ENCODE results near the gene DMXL2.

DMXL2 gene

GRCh38 chr15:51621155-51621765, 1.3 kb downstream of the DMXL2 start:
- no peaks in the 10 kb centered on the region for H3K9me3 ChIP-seq (ENCODE audit: insufficient read depth, low read length)
- H3K79me2 ChIP-seq (ENCODE audit: low read length) = no peaks in the 10 kb centered on the region
- H3K9ac ChIP-seq (ENCODE audit: low read length) = peak overlapping the region; percentile 78
- peak overlapping the region; percentile 86 for H3K4me3 ChIP-seq (ENCODE audit: low read length)
- TF ChIP-seq EZH2phosphoT487 (IDR thresholded peaks at IDR 0.05; ENCODE audit: low read depth) = no peak
- no peak for TF ChIP-seq CTCF (IDR thresholded peaks at IDR 0.05; ENCODE audit: low read depth, low read length)
- peaks cover 19% of the 10 kb centered on the region for H3K27me3 ChIP-seq (ENCODE audit: low read depth, low read length)
- no peak overlapping the region for H2AFZ ChIP-seq (ENCODE audit: low read depth, low read length)
- H3K4me2 ChIP-seq (ENCODE audit: low read length) = peak overlapping the region; percentile 67
- H3K27ac ChIP-seq (ENCODE audit: low read length) = peak overlapping the region; percentile 10; the same call in 1 of the 2 replicates
- H3K36me3 ChIP-seq (replicated peaks; ENCODE audit: low read depth, low read length) = no peaks in the 10 kb centered on the region
- H3K4me1 ChIP-seq (ENCODE audit: low read length) = peaks cover 38% of the 10 kb centered on the region
- H4K20me1 ChIP-seq (ENCODE audit: insufficient read depth, low read length) = no peaks in the 10 kb centered on the region

- Histone ChIP-seq H4K20me1 (ENCODE audit: insufficient read depth, low read length) (no peaks in the 10 kb centered on the region), H3K36me3 (replicated peaks; ENCODE audit: low read depth, low read length) (no peaks in the 10 kb centered on the region), H3K27ac (ENCODE audit: low read length) (peak overlapping the region; percentile 10; the same call in 1 of the 2 replicates), H3K4me1 (ENCODE audit: low read length) (peaks cover 37% of the 10 kb centered on the region), H3K27me3 (ENCODE audit: low read depth, low read length) (peaks cover 15% of the 10 kb centered on the region), H3K4me3 (ENCODE audit: low read length) (peak overlapping the region; percentile 86), H3K9ac (ENCODE audit: low read length) (no peak overlapping the region), H3K79me2 (ENCODE audit: low read length) (no peaks in the 10 kb centered on the region), H3K9me3 (ENCODE audit: insufficient read depth, low read length) (no peaks in the 10 kb centered on the region), H3K4me2 (ENCODE audit: low read length) (peak overlapping the region; percentile 67), H2AFZ (ENCODE audit: low read depth, low read length) (no peak overlapping the region)
- TF ChIP-seq CTCF (IDR thresholded peaks at IDR 0.05; ENCODE audit: low read depth, low read length) (no peak), EZH2phosphoT487 (IDR thresholded peaks at IDR 0.05; ENCODE audit: low read depth) (no peak)
Observed at GRCh38 chr15:51620641-51621040, 1.9 kb downstream of the DMXL2 start.

- H3K27me3 ChIP-seq (ENCODE audit: low read depth, low read length) = peaks cover 13% of the 10 kb centered on the region
- no peak overlapping the region for H2AFZ ChIP-seq (ENCODE audit: low read depth, low read length)
- H3K9me3 ChIP-seq (ENCODE audit: insufficient read depth, low read length) = no peaks in the 10 kb centered on the region
- no peak overlapping the region for H3K9ac ChIP-seq (ENCODE audit: low read length)
- no peak overlapping the region for H3K4me3 ChIP-seq (ENCODE audit: low read length)
- peaks cover 32% of the 10 kb centered on the region for H3K4me1 ChIP-seq (ENCODE audit: low read length)
- no peaks in the 10 kb centered on the region for H3K36me3 ChIP-seq (replicated peaks; ENCODE audit: low read depth, low read length)
- peak overlapping the region; percentile 67 for H3K4me2 ChIP-seq (ENCODE audit: low read length)
- H3K27ac ChIP-seq (ENCODE audit: low read length) = no peak overlapping the region
- no peaks in the 10 kb centered on the region for H4K20me1 ChIP-seq (ENCODE audit: insufficient read depth, low read length)
- H3K79me2 ChIP-seq (ENCODE audit: low read length) = no peaks in the 10 kb centered on the region
- TF ChIP-seq CTCF (IDR thresholded peaks at IDR 0.05; ENCODE audit: low read depth, low read length) = no peak
- no peak for TF ChIP-seq EZH2phosphoT487 (IDR thresholded peaks at IDR 0.05; ENCODE audit: low read depth)
Observed at GRCh38 chr15:51620122-51620521, 2.4 kb downstream of the DMXL2 start.

- no peaks in the 10 kb centered on the region for H3K79me2 ChIP-seq (ENCODE audit: low read length)
- peaks cover 26% of the 10 kb centered on the region for H3K4me1 ChIP-seq (ENCODE audit: low read length)
- peaks cover 8% of the 10 kb centered on the region for H3K27me3 ChIP-seq (ENCODE audit: low read depth, low read length)
- TF ChIP-seq CTCF (IDR thresholded peaks at IDR 0.05; ENCODE audit: low read depth, low read length) (no peak), EZH2phosphoT487 (IDR thresholded peaks at IDR 0.05; ENCODE audit: low read depth) (no peak)
- no peak overlapping the region for H3K27ac ChIP-seq (ENCODE audit: low read length)
- H3K4me3 ChIP-seq (ENCODE audit: low read length) = no peak overlapping the region
- H4K20me1 ChIP-seq (ENCODE audit: insufficient read depth, low read length) = no peaks in the 10 kb centered on the region
- H2AFZ ChIP-seq (ENCODE audit: low read depth, low read length) = no peak overlapping the region
- no peaks in the 10 kb centered on the region for H3K36me3 ChIP-seq (replicated peaks; ENCODE audit: low read depth, low read length)
- no peaks in the 10 kb centered on the region for H3K9me3 ChIP-seq (ENCODE audit: insufficient read depth, low read length)
- H3K4me2 ChIP-seq (ENCODE audit: low read length) = no peak overlapping the region
- no peak overlapping the region for H3K9ac ChIP-seq (ENCODE audit: low read length)
Observed at GRCh38 chr15:51619331-51620035, 3.1 kb downstream of the DMXL2 start.
